Pancreas (tissue), 10 donors: Measurements from ENCODE around the gene PPM1A. TPM values are rescaled to one million over a fixed set of nuclear protein-coding genes. Genes with fewer than 3 reads are reported as not detected.

Experiments
- ATAC-seq, 4 donors: fragments of 200-7000 bp; cut with Tn5 transposase; one replicate each; pipeline versions ENCODE4 v1.8.0 to v1.9.1; 2020; ENCODE audit warnings: mild to moderate bottlenecking in 4 of 4, moderate library complexity in 4 of 4
- DNase-seq, 6 donors: peaks; one replicate each; pipeline ENCODE4 v3.0.0-alpha.2; 2020
- FAIRE-seq: peaks from 2 replicates; lab custom pipeline; 2012; peaks lifted over from hg19 to GRCh38; lab: Jason Lieb, UNC
- H3K27ac ChIP-seq, 4 donors: fragments of 200-600 bp; sonication (generic); 1 replicate in 3 of 4; 2 replicates in 1 of 4; pipeline versions ENCODE4 v1.5.0 to v1.8.0; 2020
- H3K27me3 ChIP-seq, 4 donors: fragments of 200-600 bp; one replicate each; pipeline ENCODE4 v1.8.0; 2021
- H3K36me3 ChIP-seq, 3 donors: fragments of 200-600 bp; sonication (generic) in 1 of 3; one replicate each; pipeline versions ENCODE4 v1.5.0 to v1.8.0; 2020 to 2021
- H3K4me1 ChIP-seq, 3 donors: fragments of 200-600 bp; one replicate each; pipeline ENCODE4 v1.8.0; 2021
- H3K4me3 ChIP-seq, 4 donors: fragments of 200-600 bp; sonication (generic) in 2 of 4; one replicate each; pipeline versions ENCODE4 v1.5.0 to v1.8.0; 2020 to 2021
- H3K9me3 ChIP-seq, 4 donors: fragments of 200-600 bp; one replicate each; pipeline ENCODE4 v1.8.0; 2021
- CTCF ChIP-seq, 4 donors: fragments of 200-600 bp; sonication (generic) in 3 of 4; IDR thresholded peaks; one replicate each; pipeline versions ENCODE4 v1.5.0 to v1.8.0; 2021; ENCODE audit warnings: antibody characterized with exemption in 4 of 4
- WGBS, 2 donors: extraction: QIAGEN DNeasy Blood & Tissue Kit; methylation state at CpG; one replicate each; pipeline ENCODE4 v1.1.7; 2013; 5-methylcytosine and 5-hydroxymethylcytosine counted together
- intact Hi-C, 3 donors: fragments of 100-400 bp; cut with DNase I; formaldehyde crosslinking; loops; one replicate each; pipeline versions ENCODE4 v1.11.1 to v1.14.2; 2022
- polyA plus RNA-seq, 2 donors: library from polyadenylated mRNA; stranded (reverse); fragments of 200-250 nt; gene quantifications; one replicate each; pipeline ENCODE4 v1.2.3, GENCODE V29; 2013
- total RNA-seq, 6 donors: library from RNA; stranded (reverse); fragmentation: NEBNext Ultra II Directional in 4 of 6; extraction: Animal tissue kit (Norgen Biotek cat#: 25700) in 4 of 6; gene quantifications; one replicate each; pipeline versions ENCODE4 v1.2.1 to v1.2.4, GENCODE V29; 2021 to 2023
- donor health status: healthy with polysubstance abuse.
- donor health status: DM: no; HTN: no; CAD: no; lungs with moderate emphysema.
- donor health status: DM: no; HTN: no; CAD: no.
- donor health status: control.
- donor health status: control.
- donor health status: Bipolar disorder and iron deficiency.
- donor health status: DM: yes; HTN: yes; CAD: no.
- donor health status: DM: no; HTN: no; CAD: no.
- donor health status: DM: no; HTN: no; CAD: no.
- donor health status: DM: yes; HTN: yes; CAD: no.

PPM1A gene
- total and polyA plus RNA-seq, 8 donors: 10.0 to 32.3 (median 23.7) TPM

- Histone ChIP-seq H3K36me3 (no peaks in the 10 kb centered on the region), H3K27ac (peak overlapping the region; percentile 98 to 100 (median 100)), H3K9me3 (no peaks in the 10 kb centered on the region), H3K27me3 (no peaks in the 10 kb centered on the region), H3K4me1 (peaks cover 8 to 26% (median 16%) of the 10 kb centered on the region in 3 donors), H3K4me3 (peak overlapping the region; percentile 38 to 90 (median 78))
- peak; percentile 84 to 93 (median 84) for ATAC-seq
- intact Hi-C loops: no loop called here
- 0% methylated on average over 27 of the region's 27 CpGs for WGBS, 2 donors
- peak; percentile 90 for FAIRE-seq
- TF ChIP-seq CTCF (IDR thresholded peaks at IDR 0.05): no peak
- peak; percentile 79 to 95 (median 92) for DNase-seq
These were observed 876 bp upstream of the PPM1A start for GRCh38 chr14:60247994-60248696.

GRCh38 chr14:60249321-60250256 is 568 bp downstream of the PPM1A start:
- WGBS, 2 donors: 0 to 1% methylated on average over 55 to 107 of the region's 107 CpGs
- Histone ChIP-seq H3K27me3 (no peaks in the 10 kb centered on the region), H3K27ac (peak overlapping the region; percentile 98 to 100 (median 100)), H3K4me3 (peak overlapping the region; percentile 49 to 90 (median 78)), H3K4me1 (peaks cover 8 to 40% (median 28%) of the 10 kb centered on the region in 3 donors), H3K36me3 (no peaks in the 10 kb centered on the region), H3K9me3 (no peaks in the 10 kb centered on the region)
- FAIRE-seq (no peak), DNase-seq (peak; percentile 69 to 91 (median 80)), ATAC-seq (peak; percentile 30 to 55 (median 34))
- intact Hi-C loops: no loop called here
- TF ChIP-seq CTCF (IDR thresholded peaks at IDR 0.05): no peak

- peak overlapping the region; percentile 49 to 90 (median 78) for H3K4me3 ChIP-seq
- H3K9me3 ChIP-seq: no peaks in the 10 kb centered on the region
- no peak for ATAC-seq
- H3K27ac ChIP-seq: peak overlapping the region; percentile 42 to 100 (median 100)
- peaks cover 8 to 43% (median 30%) of the 10 kb centered on the region in 3 donors for H3K4me1 ChIP-seq
- TF ChIP-seq CTCF (IDR thresholded peaks at IDR 0.05): no peak
- no peaks in the 10 kb centered on the region for H3K27me3 ChIP-seq
- H3K36me3 ChIP-seq: no peaks in the 10 kb centered on the region
- DNase-seq: no peak
- no peak for FAIRE-seq
- WGBS, 2 donors: 9 to 14% methylated on average over 9 of the region's 9 CpGs
- intact Hi-C loops: no loop called here
These were observed 1.4 kb downstream of the PPM1A start for GRCh38 chr14:60250257-60251035.

DNA sequence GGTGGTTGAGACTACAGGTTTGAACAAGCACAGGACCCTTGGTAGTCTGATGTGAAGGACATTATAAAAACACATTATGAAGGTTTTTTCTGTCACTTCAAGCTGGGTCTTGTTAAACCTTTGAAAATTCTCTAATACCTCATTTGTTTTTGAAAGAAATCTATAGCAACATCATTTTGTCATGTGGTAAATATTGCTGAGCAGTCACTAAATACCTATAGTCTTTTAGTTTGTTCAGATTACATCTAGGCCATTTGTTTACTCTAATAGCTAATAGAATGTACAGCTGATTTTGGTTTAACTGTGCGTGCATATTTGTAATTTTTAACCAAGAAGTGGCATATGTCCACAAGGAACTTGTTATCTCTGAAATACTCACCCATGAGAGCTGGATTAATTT is 2.9 kb downstream of the PPM1A start:
- no peak overlapping the region for H3K4me3 ChIP-seq
- 10 to 11% methylated on average over 1 of the region's 1 CpG for WGBS, 2 donors
- H3K9me3 ChIP-seq: no peaks in the 10 kb centered on the region
- no peak for FAIRE-seq
- peaks cover 8 to 46% (median 30%) of the 10 kb centered on the region in 3 donors for H3K4me1 ChIP-seq
- no peak for DNase-seq
- no peaks in the 10 kb centered on the region for H3K27me3 ChIP-seq
- no peak overlapping the region for H3K27ac ChIP-seq
- TF ChIP-seq CTCF (IDR thresholded peaks at IDR 0.05): no peak
- intact Hi-C loops: no loop called here
- H3K36me3 ChIP-seq: no peaks in the 10 kb centered on the region
- no peak for ATAC-seq
